TTC549 (cell line): ENCODE results near the gene CCL7.

Experiments
- FAIRE-seq: peaks from 2 replicates; lab custom pipeline; 2012; peaks lifted over from hg19 to GRCh38; lab: Jason Lieb, UNC

The CCL7 gene

GRCh38 chr17:34290586-34290985 lies 20.6 kb downstream of the CCL7 start:
- FAIRE-seq, result no peak

- FAIRE-seq, result no peak
Measured at GRCh38 chr17:34291721-34292348, 21.8 kb downstream of the CCL7 start.

- FAIRE-seq, result no peak
Measured at GRCh38 chr17:34299027-34299426, 29.0 kb downstream of the CCL7 start.

- no peak for FAIRE-seq
Measured at GRCh38 chr17:34299956-34300577, 30.0 kb downstream of the CCL7 start.

- no peak for FAIRE-seq
Measured at GRCh38 chr17:34300652-34301370, 30.8 kb downstream of the CCL7 start.

GRCh38 chr17:34301986-34302385 lies 32.0 kb downstream of the CCL7 start:
- FAIRE-seq, result no peak

GRCh38 chr17:34302636-34303035 lies 32.6 kb downstream of the CCL7 start:
- FAIRE-seq, result no peak

GRCh38 chr17:34303606-34304005 lies 33.6 kb downstream of the CCL7 start:
- FAIRE-seq, result no peak

GRCh38 chr17:34305061-34305460 lies 35.0 kb downstream of the CCL7 start:
- FAIRE-seq, result no peak

GRCh38 chr17:34305606-34306005 lies 35.6 kb downstream of the CCL7 start:
- FAIRE-seq, result no peak

- FAIRE-seq, result no peak
Measured at GRCh38 chr17:34306466-34306865, 36.4 kb downstream of the CCL7 start.

- FAIRE-seq, result no peak
Measured at GRCh38 chr17:34307110-34307509, 37.1 kb downstream of the CCL7 start.

GRCh38 chr17:34308371-34308770 lies 38.4 kb downstream of the CCL7 start:
- FAIRE-seq, result no peak

GRCh38 chr17:34311291-34311690 lies 41.3 kb downstream of the CCL7 start:
- FAIRE-seq, result no peak

- FAIRE-seq, result no peak
Measured at GRCh38 chr17:34312080-34312479, 42.1 kb downstream of the CCL7 start.

GRCh38 chr17:34313164-34313563 lies 43.1 kb downstream of the CCL7 start:
- no peak for FAIRE-seq

GRCh38 chr17:34314279-34314678 lies 44.3 kb downstream of the CCL7 start:
- FAIRE-seq, result no peak

- no peak for FAIRE-seq
Measured at GRCh38 chr17:34318474-34318873, 48.5 kb downstream of the CCL7 start.

- no peak for FAIRE-seq
Measured at GRCh38 chr17:34319039-34319483, 49.0 kb downstream of the CCL7 start, which contains the start of gene CCL8. TSS of gene CCL8 (plus strand) at chr17:34319435. CDS start at chr17:34319502, 67 bp downstream.
